Measurements from ENCODE around the gene ASAH2B.
"Not testable (repeated sequence)": the region's sequence is repeated elsewhere in the genome, so short reads cannot be mapped to it uniquely, and the experiment has no call there.

Gene ASAH2B

DNA sequence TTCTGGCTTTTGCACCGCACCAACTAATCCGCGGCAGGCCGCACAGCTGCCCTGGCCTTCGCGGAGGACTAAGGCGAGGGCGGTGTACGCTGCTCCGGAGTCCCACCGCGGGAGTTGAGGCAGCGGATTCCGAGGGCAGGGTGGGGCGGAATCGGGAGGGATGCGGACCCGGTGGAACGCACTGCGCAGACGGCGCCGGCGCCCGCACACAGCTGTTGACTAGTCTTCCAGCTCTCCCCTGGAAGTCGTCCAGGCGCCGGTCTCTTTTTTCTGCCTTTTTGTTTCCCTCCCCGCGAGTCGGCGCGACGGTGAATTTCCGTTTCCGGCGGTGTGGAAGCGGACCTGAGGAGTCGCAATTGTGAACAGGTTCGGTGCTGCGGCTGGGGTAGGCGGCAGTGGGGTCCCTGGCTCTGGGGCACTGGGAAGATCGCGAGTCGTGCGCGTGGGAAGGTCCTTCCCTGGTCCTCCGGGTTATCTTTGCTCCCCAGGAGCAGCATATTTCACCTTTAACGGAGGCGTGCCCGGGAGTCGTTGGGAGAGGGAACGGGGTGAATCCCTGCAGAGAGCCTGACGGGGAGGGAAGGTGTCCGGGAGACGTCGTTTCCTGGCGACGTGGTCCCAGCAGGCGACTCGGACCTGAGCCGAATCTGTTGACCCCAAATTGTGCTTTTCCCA, at the start of gene ASAH2B:
ASAH2B (plus strand) TSS at position 319 of the 675 bp plus-strand sequence. CDS start 5,195 bp downstream, outside the sequence.
- DNase-seq: peak in 1 of 2 experiments; percentile 18

DNA sequence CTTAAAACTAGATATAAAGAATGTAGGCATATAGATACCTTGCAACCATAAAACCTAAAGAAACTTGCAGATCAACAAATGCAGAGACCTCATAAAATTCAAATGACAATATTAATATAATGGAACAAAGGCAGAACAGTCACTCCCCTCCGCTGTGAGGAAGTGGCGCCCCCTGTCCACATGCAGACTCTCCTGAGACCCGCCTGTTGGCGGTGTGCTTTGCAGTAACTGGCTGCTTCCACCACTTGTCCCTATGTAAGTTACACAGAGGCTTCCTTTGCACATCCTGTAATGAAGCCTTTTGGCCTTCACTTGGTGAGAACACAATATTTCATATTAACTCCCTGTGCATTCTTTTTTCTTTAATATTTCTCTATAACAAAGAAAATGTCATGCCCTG, 41.9 kb upstream of the ASAH2B start:
- DNase-seq: not testable (repeated sequence)

DNA sequence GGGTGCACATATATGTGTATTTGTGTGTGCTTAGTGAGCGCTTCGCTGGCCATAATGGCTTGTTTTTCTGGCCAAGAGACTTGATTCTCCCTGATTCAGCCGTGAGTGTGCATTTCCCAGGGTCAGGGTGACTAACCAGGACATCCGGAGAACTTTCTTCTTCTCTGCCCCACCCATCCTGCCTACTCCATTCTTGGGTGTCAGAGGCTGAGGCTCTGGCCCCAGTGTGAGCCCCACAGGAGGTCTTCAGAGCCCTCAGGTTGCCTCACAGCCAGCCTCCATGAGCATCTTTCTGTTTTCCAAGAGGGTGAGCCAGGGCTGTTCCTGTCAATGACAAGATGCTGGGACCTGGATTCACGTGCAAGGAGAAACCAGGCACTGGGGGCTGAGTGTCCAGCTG, 37.8 kb upstream of the ASAH2B start:
- DNase-seq: not testable (repeated sequence)

DNA sequence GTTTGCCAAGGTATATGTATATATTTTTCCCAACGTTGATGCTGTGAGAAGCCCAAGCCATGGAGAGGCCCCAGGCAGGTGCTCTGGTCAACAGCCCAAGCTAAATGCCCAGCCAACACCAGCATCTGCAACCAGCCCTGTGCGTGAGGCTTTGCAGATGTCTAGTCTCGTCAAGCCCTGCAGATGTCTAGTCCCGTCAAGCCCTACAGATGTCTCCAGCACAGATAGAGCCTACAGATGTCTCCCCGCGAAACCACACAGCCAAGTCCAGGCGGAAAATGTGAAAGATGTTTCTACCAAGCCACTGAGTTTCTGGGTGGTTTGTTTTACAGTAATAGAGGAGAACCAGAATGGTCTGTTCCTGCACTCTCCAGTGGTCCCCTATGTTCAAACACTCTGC, 36.7 kb upstream of the ASAH2B start:
- not testable (repeated sequence) for DNase-seq

DNA sequence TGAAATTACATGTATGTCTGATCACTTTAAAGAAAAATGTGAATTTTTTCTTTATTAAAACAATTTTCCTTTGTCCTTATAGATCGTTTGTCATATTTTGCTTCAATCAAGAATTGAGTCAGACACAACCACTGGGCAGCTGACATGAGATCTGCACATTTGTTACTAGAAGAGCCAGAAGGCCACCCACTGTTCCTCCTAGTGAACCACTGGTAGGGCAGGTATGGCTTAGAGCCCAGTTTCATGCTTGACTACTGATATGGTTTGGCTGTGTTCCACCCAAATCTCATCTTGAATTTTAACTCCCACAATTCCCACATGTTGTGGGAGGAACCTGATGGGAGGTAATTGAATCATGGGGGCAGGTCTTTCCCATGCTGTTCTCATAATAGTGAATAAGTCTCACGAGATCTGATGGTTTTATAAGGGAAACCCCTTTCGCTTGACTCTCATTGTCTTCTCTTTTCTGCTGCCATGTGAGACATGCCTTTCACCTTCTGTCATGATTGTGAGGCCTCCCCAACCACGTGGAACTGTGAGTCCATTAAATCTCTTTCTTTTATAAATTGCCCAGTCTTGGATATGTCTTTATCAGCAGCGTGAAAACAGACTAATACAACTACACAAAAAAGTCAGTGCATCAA, 35.2 kb upstream of the ASAH2B start:
- DNase-seq: not testable (repeated sequence)

- not testable (repeated sequence) for DNase-seq
These were observed 33.7 kb upstream of the ASAH2B start for GRCh38 chr10:50706006-50706405.

GRCh38 chr10:50710241-50710640, 29.5 kb upstream of the ASAH2B start:
- not testable (repeated sequence) for DNase-seq

- not testable (repeated sequence) for DNase-seq
These were observed 15.9 kb upstream of the ASAH2B start for GRCh38 chr10:50723812-50724211.

DNA sequence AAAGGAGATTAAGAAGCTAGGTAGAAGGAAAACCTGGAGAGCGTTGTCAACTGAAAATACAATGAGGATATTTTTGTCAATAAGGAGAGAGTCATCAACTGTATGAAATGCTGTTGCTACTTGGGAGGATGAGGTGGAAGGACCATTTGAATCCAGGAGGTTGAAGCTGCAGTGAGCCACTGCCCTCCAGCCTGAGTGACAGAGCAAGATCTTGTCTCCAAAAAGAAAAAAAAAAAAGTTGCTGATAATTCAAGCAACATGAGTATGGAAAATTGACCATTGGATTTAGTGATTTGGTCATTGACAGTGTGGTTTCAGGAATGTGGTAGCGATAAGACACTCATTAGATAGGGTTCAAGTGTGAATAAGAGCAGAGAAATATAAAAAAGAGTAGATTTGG, 11.6 kb upstream of the ASAH2B start:
- DNase-seq: not testable (repeated sequence)

DNA sequence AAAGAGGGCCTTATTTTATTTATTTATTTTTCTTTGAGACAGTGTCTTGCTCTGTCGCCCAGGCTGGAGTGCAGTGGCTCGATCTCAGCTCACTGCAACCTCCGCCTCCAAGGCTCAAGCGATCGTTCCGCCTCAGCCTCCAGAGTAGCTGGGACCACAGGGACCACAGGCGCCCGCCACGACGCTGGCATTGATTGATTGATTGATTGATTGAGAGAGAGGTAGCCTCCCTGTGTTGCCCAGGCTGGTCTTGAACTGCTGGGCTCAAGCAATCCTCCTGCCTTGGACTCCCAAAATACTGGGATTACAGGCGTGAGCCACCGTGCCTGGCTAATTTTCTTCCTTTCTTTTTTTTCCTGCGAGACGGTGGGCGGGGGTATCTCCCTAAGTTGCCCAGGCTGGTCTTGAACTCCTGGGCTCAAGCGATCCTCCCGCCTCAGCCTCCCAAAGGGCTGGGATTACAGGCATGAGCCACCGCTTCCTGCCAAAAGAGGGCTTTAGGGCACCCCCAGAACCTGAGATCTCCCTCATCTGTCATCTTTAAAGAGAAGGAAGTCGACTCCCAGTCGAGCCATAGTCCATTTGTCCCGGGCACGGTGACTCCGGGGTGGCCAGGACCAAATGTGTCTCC, 634 bp upstream of the ASAH2B start:
- not testable (repeated sequence) for DNase-seq

GRCh38 chr10:50740293-50740648, 535 bp downstream of the ASAH2B start:
- no peak for DNase-seq

GRCh38 chr10:50742820-50743219, 3.1 kb downstream of the ASAH2B start:
- DNase-seq: not testable (repeated sequence)

- not testable (repeated sequence) for DNase-seq
These were observed 27.2 kb downstream of the ASAH2B start for GRCh38 chr10:50766774-50767513.

DNA sequence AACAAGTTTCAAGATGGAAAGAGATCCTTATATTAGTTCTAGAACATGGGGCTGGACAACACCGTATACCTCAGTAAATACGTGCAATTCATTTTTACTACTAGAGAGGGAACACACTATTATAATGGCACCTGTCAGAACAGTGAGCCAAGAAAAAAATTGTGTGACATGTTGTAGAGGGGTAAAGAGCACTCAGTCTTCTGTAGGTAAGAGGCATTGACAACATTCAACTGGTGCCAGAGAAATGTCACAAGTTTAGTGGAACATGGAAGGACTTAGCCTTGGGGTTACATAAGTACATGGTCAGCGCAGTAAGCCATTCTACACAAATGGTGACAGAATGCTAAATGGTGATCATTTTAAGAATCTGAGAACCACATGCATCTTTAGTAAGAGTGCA, 32.3 kb downstream of the ASAH2B start:
- DNase-seq: not testable (repeated sequence)

- not testable (repeated sequence) for DNase-seq
These were observed 35.1 kb downstream of the ASAH2B start for GRCh38 chr10:50774868-50775267.

GRCh38 chr10:50780036-50780435, 40.3 kb downstream of the ASAH2B start:
- not testable (repeated sequence) for DNase-seq

DNA sequence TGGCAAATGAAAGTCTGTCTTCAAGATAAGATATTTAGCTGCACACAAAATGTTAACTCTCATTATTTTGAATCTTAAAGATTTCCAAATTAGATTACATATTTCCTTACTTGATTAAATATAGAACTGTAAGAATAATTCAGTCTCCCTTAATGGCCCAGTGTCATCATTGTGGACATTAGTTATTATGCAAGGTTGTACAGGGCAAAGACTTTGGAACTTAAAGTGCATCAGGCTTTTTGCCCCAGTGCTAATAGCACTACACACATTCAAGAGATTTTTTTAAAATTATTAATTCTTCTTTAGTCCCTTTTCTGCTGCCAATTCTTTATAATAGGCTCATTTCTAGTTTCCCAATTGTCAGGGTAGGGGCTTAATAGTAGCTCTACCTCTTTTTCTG, 42.3 kb downstream of the ASAH2B start:
- not testable (repeated sequence) for DNase-seq

DNA sequence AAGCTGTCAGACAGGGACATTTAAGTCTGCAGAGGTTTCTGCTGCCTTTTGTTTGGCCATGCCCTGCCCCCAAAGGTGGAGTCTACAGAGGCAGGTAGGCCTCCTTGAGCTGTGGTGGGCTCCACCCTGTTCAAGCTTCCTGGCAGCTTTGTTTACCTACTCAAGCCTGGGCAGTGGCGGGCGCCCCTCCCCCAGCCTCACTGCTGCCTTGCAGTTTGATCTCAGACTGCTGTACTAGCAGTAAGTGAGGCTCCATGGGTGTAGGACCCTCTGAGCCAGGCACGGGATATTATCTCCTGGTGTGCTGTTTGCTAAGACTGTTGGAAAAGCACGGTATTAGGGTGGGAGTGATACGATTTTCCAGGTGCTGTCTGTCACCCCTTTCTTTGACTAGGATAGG, 48.2 kb downstream of the ASAH2B start:
- DNase-seq: not testable (repeated sequence)

- no peak for DNase-seq
These were observed 49.5 kb downstream of the ASAH2B start for GRCh38 chr10:50788951-50789945.

DNA sequence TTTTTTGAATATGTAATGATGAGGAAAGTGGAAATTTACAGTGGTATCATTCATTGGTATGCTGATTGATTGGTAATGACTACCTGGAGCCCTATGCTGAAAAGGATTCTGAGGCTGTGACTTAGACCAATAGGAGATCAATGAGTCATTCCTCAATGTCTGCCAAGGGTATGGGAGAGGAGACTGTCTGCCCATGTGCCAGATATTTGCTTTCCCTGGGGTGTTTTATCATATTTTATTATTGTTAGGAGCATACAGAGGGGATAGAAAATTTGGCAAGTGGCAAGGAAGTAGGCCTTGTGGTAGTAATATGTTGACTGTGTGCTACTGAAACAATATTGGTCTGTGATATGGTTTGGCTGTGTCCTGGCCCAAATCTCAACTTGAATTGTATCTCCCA, 54.8 kb downstream of the ASAH2B start:
- DNase-seq: no peak

GRCh38 chr10:50796693-50797092, 57.0 kb downstream of the ASAH2B start:
- no peak for DNase-seq

- no peak for DNase-seq
These were observed 58.6 kb downstream of the ASAH2B start for GRCh38 chr10:50798297-50798696.
